HFFc6 (cell line): ENCODE data around the gene MTHFSD. TPM values are rescaled to one million over a fixed set of nuclear protein-coding genes. Genes with fewer than 3 reads are reported as not detected.

Experiments
- DNase-seq: peaks from one replicate; pipeline ENCODE4 v3.0.0-alpha.2; 2018
- H3K27ac Mint-ChIP-seq: 2 replicates; pipeline ENCODE4 v1.8.0; 2020; ENCODE audit warnings: mild to moderate bottlenecking, mixed read lengths
- H3K27me3 Mint-ChIP-seq: 2 replicates; pipeline ENCODE4 v1.8.0; 2021; ENCODE audit warnings: mild to moderate bottlenecking, moderate library complexity, mixed read lengths; ENCODE audit not compliant: insufficient read depth
- H3K36me3 Mint-ChIP-seq: 2 replicates; pipeline ENCODE4 v1.8.0; 2021; ENCODE audit warnings: low read depth, mixed read lengths
- H3K4me1 Mint-ChIP-seq: 2 replicates; pipeline ENCODE4 v1.8.0; 2020; ENCODE audit warnings: low read depth, mixed read lengths
- H3K4me3 Mint-ChIP-seq: 2 replicates; pipeline ENCODE4 v1.8.0; 2020; ENCODE audit warnings: mild to moderate bottlenecking, moderate library complexity, mixed read lengths
- H3K9me3 Mint-ChIP-seq: 2 replicates; pipeline ENCODE4 v1.8.0; 2020; ENCODE audit warnings: mild to moderate bottlenecking, mixed read lengths
- CTCF ChIP-seq: fragments of 200-600 bp; sonication (generic); IDR thresholded peaks from 2 replicates; pipeline ENCODE4 v1.5.0; 2021; ENCODE audit warnings: antibody characterized with exemption, mild to moderate bottlenecking
- total RNA-seq, 6 experiments: library from RNA; stranded (reverse); fragmentation: NEBNext Ultra II Directional; extraction: Animal tissue kit (Norgen Biotek cat#: 25700); gene quantifications; 2 replicates in 1 of 6; 3 replicates in 5 of 6; pipeline ENCODE4 v1.2.3, GENCODE V29; 2021

The MTHFSD gene
- total RNA-seq, 6 experiments from 2014 or later: 16.8 to 18.6 (median 17.0) TPM

- no peaks in the 10 kb centered on the region; the same call in 1 of the 2 replicates for H3K27me3 Mint-ChIP-seq
- DNase-seq: no peak
These were observed 20.0 kb downstream of the MTHFSD start for GRCh38 chr16:86534779-86535615.

GRCh38 chr16:86533767-86534351, 21.2 kb downstream of the MTHFSD start:
- TF ChIP-seq CTCF: no peak
- Mint-ChIP-seq H3K27me3 (no peaks in the 10 kb centered on the region; the same call in 1 of the 2 replicates), H3K4me1 (peaks cover 12% of the 10 kb centered on the region), H3K27ac (no peak overlapping the region), H3K9me3 (no peaks in the 10 kb centered on the region), H3K4me3 (no peak overlapping the region), H3K36me3 (peaks cover 21% of the 10 kb centered on the region)
- no peak for DNase-seq

More at GRCh38 chr16:86534779-86535615, 20.0 kb downstream of the MTHFSD start:
- no peak overlapping the region for H3K27ac Mint-ChIP-seq
- H3K36me3 Mint-ChIP-seq: peaks cover 21% of the 10 kb centered on the region
- no peak for TF ChIP-seq CTCF
- no peaks in the 10 kb centered on the region for H3K9me3 Mint-ChIP-seq
- no peak overlapping the region for H3K4me3 Mint-ChIP-seq
- H3K4me1 Mint-ChIP-seq: peaks cover 2% of the 10 kb centered on the region; the same call in 1 of the 2 replicates

GRCh38 chr16:86533076-86533475, 22.0 kb downstream of the MTHFSD start:
- H3K4me1 Mint-ChIP-seq: peaks cover 15% of the 10 kb centered on the region
- no peak overlapping the region for H3K27ac Mint-ChIP-seq
- no peaks in the 10 kb centered on the region for H3K9me3 Mint-ChIP-seq
- H3K27me3 Mint-ChIP-seq: no peaks in the 10 kb centered on the region; the same call in 1 of the 2 replicates
- H3K36me3 Mint-ChIP-seq: peaks cover 17% of the 10 kb centered on the region
- H3K4me3 Mint-ChIP-seq: no peak overlapping the region
- no peak for TF ChIP-seq CTCF
- DNase-seq: no peak

GRCh38 chr16:86532526-86532815, 22.6 kb downstream of the MTHFSD start:
- no peak for DNase-seq
- Mint-ChIP-seq H3K9me3 (peaks cover 3% of the 10 kb centered on the region), H3K4me3 (no peak overlapping the region), H3K27ac (no peak overlapping the region), H3K36me3 (peaks cover 21% of the 10 kb centered on the region), H3K4me1 (peaks cover 19% of the 10 kb centered on the region), H3K27me3 (no peaks in the 10 kb centered on the region; the same call in 1 of the 2 replicates)
- no peak for TF ChIP-seq CTCF

GRCh38 chr16:86531641-86532525, 23.2 kb downstream of the MTHFSD start:
- peaks cover 21% of the 10 kb centered on the region for H3K4me1 Mint-ChIP-seq
- H3K27me3 Mint-ChIP-seq: no peaks in the 10 kb centered on the region; the same call in 1 of the 2 replicates
- DNase-seq: no peak
- H3K9me3 Mint-ChIP-seq: peaks cover 6% of the 10 kb centered on the region
- no peak overlapping the region for H3K4me3 Mint-ChIP-seq
- H3K36me3 Mint-ChIP-seq: peaks cover 24% of the 10 kb centered on the region
- no peak for TF ChIP-seq CTCF
- H3K27ac Mint-ChIP-seq: no peak overlapping the region
